ENCODE data around the gene SPEN.
"Not testable (repeated sequence)": the region's sequence is repeated elsewhere in the genome, so short reads cannot be mapped to it uniquely, and the experiment has no call there.

SPEN gene

GRCh38 chr1:15911141-15911540 is 63.6 kb downstream of the SPEN start:
- no peaks in the 10 kb centered on the region for H3K4me1 ChIP-seq (ENCODE audit: insufficient read depth, low read length)
- no peaks in the 10 kb centered on the region for H3K27me3 ChIP-seq (ENCODE audit: insufficient read depth, low read length)
- no peak overlapping the region for H3K4me3 ChIP-seq (ENCODE audit: low read length)
- H2AFZ ChIP-seq (ENCODE audit: low read depth, low read length): no peak overlapping the region
- no peaks in the 10 kb centered on the region for H3K9me3 ChIP-seq (ENCODE audit: low read length)
- H3K36me3 ChIP-seq (ENCODE audit: insufficient read depth, low read length): peaks cover 60% of the 10 kb centered on the region

GRCh38 chr1:15911927-15912326 is 64.4 kb downstream of the SPEN start:
- no peaks in the 10 kb centered on the region for H3K27me3 ChIP-seq (ENCODE audit: insufficient read depth, low read length)
- no peak overlapping the region for H3K4me3 ChIP-seq (ENCODE audit: low read length)
- H3K4me1 ChIP-seq (ENCODE audit: insufficient read depth, low read length): no peaks in the 10 kb centered on the region
- H3K36me3 ChIP-seq (ENCODE audit: insufficient read depth, low read length): peaks cover 66% of the 10 kb centered on the region
- no peak overlapping the region for H2AFZ ChIP-seq (ENCODE audit: low read depth, low read length)
- H3K9me3 ChIP-seq (ENCODE audit: low read length): no peaks in the 10 kb centered on the region

- H3K4me3 ChIP-seq (ENCODE audit: low read length); H3K9me3 ChIP-seq (ENCODE audit: low read length); H3K27me3 ChIP-seq (ENCODE audit: insufficient read depth, low read length); H3K4me1 ChIP-seq (ENCODE audit: insufficient read depth, low read length); H2AFZ ChIP-seq (ENCODE audit: low read depth, low read length): not testable (repeated sequence)
- H3K36me3 ChIP-seq (ENCODE audit: insufficient read depth, low read length): peaks cover 74% of the 10 kb centered on the region
These were observed 66.1 kb downstream of the SPEN start for GRCh38 chr1:15913607-15914006.

- H3K27me3 ChIP-seq (ENCODE audit: insufficient read depth, low read length): no peaks in the 10 kb centered on the region
- no peaks in the 10 kb centered on the region for H3K4me1 ChIP-seq (ENCODE audit: insufficient read depth, low read length)
- H3K4me3 ChIP-seq (ENCODE audit: low read length): no peak overlapping the region
- no peaks in the 10 kb centered on the region for H3K9me3 ChIP-seq (ENCODE audit: low read length)
- H3K36me3 ChIP-seq (ENCODE audit: insufficient read depth, low read length): peaks cover 79% of the 10 kb centered on the region
- no peak overlapping the region for H2AFZ ChIP-seq (ENCODE audit: low read depth, low read length)
These were observed 68.5 kb downstream of the SPEN start for GRCh38 chr1:15915991-15916390.

- Histone ChIP-seq H3K4me3 (ENCODE audit: low read length) (no peak overlapping the region), H3K36me3 (ENCODE audit: insufficient read depth, low read length) (peaks cover 79% of the 10 kb centered on the region), H2AFZ (ENCODE audit: low read depth, low read length) (no peak overlapping the region), H3K9me3 (ENCODE audit: low read length) (no peaks in the 10 kb centered on the region), H3K4me1 (ENCODE audit: insufficient read depth, low read length) (no peaks in the 10 kb centered on the region), H3K27me3 (ENCODE audit: insufficient read depth, low read length) (no peaks in the 10 kb centered on the region)
These were observed 68.9 kb downstream of the SPEN start for GRCh38 chr1:15916417-15916816.

GRCh38 chr1:15916916-15917315 is 69.4 kb downstream of the SPEN start:
- Histone ChIP-seq H3K27me3 (ENCODE audit: insufficient read depth, low read length) (no peaks in the 10 kb centered on the region), H3K4me1 (ENCODE audit: insufficient read depth, low read length) (no peaks in the 10 kb centered on the region), H3K4me3 (ENCODE audit: low read length) (no peak overlapping the region), H3K9me3 (ENCODE audit: low read length) (no peaks in the 10 kb centered on the region), H2AFZ (ENCODE audit: low read depth, low read length) (no peak overlapping the region), H3K36me3 (ENCODE audit: insufficient read depth, low read length) (peaks cover 80% of the 10 kb centered on the region)

- Histone ChIP-seq H3K4me1 (ENCODE audit: insufficient read depth, low read length) (no peaks in the 10 kb centered on the region), H2AFZ (ENCODE audit: low read depth, low read length) (no peak overlapping the region), H3K4me3 (ENCODE audit: low read length) (no peak overlapping the region), H3K36me3 (ENCODE audit: insufficient read depth, low read length) (peaks cover 81% of the 10 kb centered on the region), H3K27me3 (ENCODE audit: insufficient read depth, low read length) (no peaks in the 10 kb centered on the region), H3K9me3 (ENCODE audit: low read length) (no peaks in the 10 kb centered on the region)
These were observed 71.6 kb downstream of the SPEN start for GRCh38 chr1:15918962-15919715.

GRCh38 chr1:15923241-15923640 is 75.7 kb downstream of the SPEN start:
- Histone ChIP-seq H2AFZ (ENCODE audit: low read depth, low read length) (no peak overlapping the region), H3K27me3 (ENCODE audit: insufficient read depth, low read length) (no peaks in the 10 kb centered on the region), H3K4me3 (ENCODE audit: low read length) (no peak overlapping the region), H3K4me1 (ENCODE audit: insufficient read depth, low read length) (no peaks in the 10 kb centered on the region), H3K36me3 (ENCODE audit: insufficient read depth, low read length) (peaks cover 88% of the 10 kb centered on the region), H3K9me3 (ENCODE audit: low read length) (peaks cover 3% of the 10 kb centered on the region)

GRCh38 chr1:15926448-15926847 is 78.9 kb downstream of the SPEN start:
- not testable (repeated sequence) for H3K27me3 ChIP-seq (ENCODE audit: insufficient read depth, low read length); H3K4me1 ChIP-seq (ENCODE audit: insufficient read depth, low read length); H2AFZ ChIP-seq (ENCODE audit: low read depth, low read length); H3K4me3 ChIP-seq (ENCODE audit: low read length); H3K9me3 ChIP-seq (ENCODE audit: low read length)
- H3K36me3 ChIP-seq (ENCODE audit: insufficient read depth, low read length): peaks cover 91% of the 10 kb centered on the region

- Histone ChIP-seq H3K9me3 (ENCODE audit: low read length) (peaks cover 7% of the 10 kb centered on the region), H3K4me1 (ENCODE audit: insufficient read depth, low read length) (no peaks in the 10 kb centered on the region), H3K36me3 (ENCODE audit: insufficient read depth, low read length) (peaks cover 91% of the 10 kb centered on the region), H2AFZ (ENCODE audit: low read depth, low read length) (no peak overlapping the region), H3K4me3 (ENCODE audit: low read length) (no peak overlapping the region), H3K27me3 (ENCODE audit: insufficient read depth, low read length) (no peaks in the 10 kb centered on the region)
These were observed 81.8 kb downstream of the SPEN start for GRCh38 chr1:15928971-15929965.

GRCh38 chr1:15931401-15931800 is 83.9 kb downstream of the SPEN start:
- Histone ChIP-seq H3K27me3 (ENCODE audit: insufficient read depth, low read length) (no peaks in the 10 kb centered on the region), H3K36me3 (ENCODE audit: insufficient read depth, low read length) (peaks cover 94% of the 10 kb centered on the region), H3K4me1 (ENCODE audit: insufficient read depth, low read length) (no peaks in the 10 kb centered on the region), H2AFZ (ENCODE audit: low read depth, low read length) (no peak overlapping the region), H3K9me3 (ENCODE audit: low read length) (peaks cover 7% of the 10 kb centered on the region), H3K4me3 (ENCODE audit: low read length) (no peak overlapping the region)

GRCh38 chr1:15931884-15932283 is 84.4 kb downstream of the SPEN start:
- Histone ChIP-seq H3K27me3 (ENCODE audit: insufficient read depth, low read length) (no peaks in the 10 kb centered on the region), H3K36me3 (ENCODE audit: insufficient read depth, low read length) (peaks cover 99% of the 10 kb centered on the region), H3K9me3 (ENCODE audit: low read length) (peaks cover 7% of the 10 kb centered on the region), H3K4me3 (ENCODE audit: low read length) (no peak overlapping the region), H3K4me1 (ENCODE audit: insufficient read depth, low read length) (no peaks in the 10 kb centered on the region), H2AFZ (ENCODE audit: low read depth, low read length) (no peak overlapping the region)

- Histone ChIP-seq H3K4me1 (ENCODE audit: insufficient read depth, low read length) (no peaks in the 10 kb centered on the region), H2AFZ (ENCODE audit: low read depth, low read length) (no peak overlapping the region), H3K36me3 (ENCODE audit: insufficient read depth, low read length) (peaks cover 99% of the 10 kb centered on the region), H3K27me3 (ENCODE audit: insufficient read depth, low read length) (no peaks in the 10 kb centered on the region), H3K9me3 (ENCODE audit: low read length) (peaks cover 7% of the 10 kb centered on the region), H3K4me3 (ENCODE audit: low read length) (no peak overlapping the region)
These were observed 85.1 kb downstream of the SPEN start for GRCh38 chr1:15932612-15933011.
